ENCODE data around the gene ARHGAP15.

Gene ARHGAP15

GRCh38 chr2:143401861-143402260 is 272.6 kb downstream of the ARHGAP15 start:
- Histone ChIP-seq H3F3A (ENCODE audit: control insufficient read depth, insufficient read depth) (no peaks in the 10 kb centered on the region), H3K79me2 (ENCODE audit: control insufficient read depth, low read length) (no peaks in the 10 kb centered on the region), H3K36me3 (ENCODE audit: control insufficient read depth, low read length) (no peaks in the 10 kb centered on the region), H3K27ac (ENCODE audit: low read depth, low read length) (no peak overlapping the region), H3K4me3 (ENCODE audit: low read length) (no peak overlapping the region), H3K9me3 (ENCODE audit: control insufficient read depth, insufficient read depth, low read length) (no peaks in the 10 kb centered on the region; the same call in 1 of the 2 replicates), H3K27me3 (ENCODE audit: control insufficient read depth, low read length) (no peaks in the 10 kb centered on the region), H3K4me1 (ENCODE audit: control insufficient read depth, low read length) (no peaks in the 10 kb centered on the region), H3K4me2 (ENCODE audit: low read length) (no peak overlapping the region), H4K20me1 (ENCODE audit: control insufficient read depth, insufficient read depth, low read depth, low read length) (no peaks in the 10 kb centered on the region), H3K9me2 (replicated peaks; ENCODE audit: control insufficient read depth, low read length) (no peaks in the 10 kb centered on the region)
- no peak for TF ChIP-seq EZH2phosphoT487 (IDR thresholded peaks at IDR 0.05; ENCODE audit: borderline replicate concordance, low read length)
- no peak for TF ChIP-seq CTCF (IDR thresholded peaks at IDR 0.05; ENCODE audit: low read depth, low read length, poor library complexity, severe bottlenecking)

GRCh38 chr2:143402451-143402850 is 273.2 kb downstream of the ARHGAP15 start:
- H3K4me3 ChIP-seq (ENCODE audit: low read length) = no peak overlapping the region
- H3K9me2 ChIP-seq (replicated peaks; ENCODE audit: control insufficient read depth, low read length) = no peaks in the 10 kb centered on the region
- H3F3A ChIP-seq (ENCODE audit: control insufficient read depth, insufficient read depth) = no peaks in the 10 kb centered on the region
- no peaks in the 10 kb centered on the region for H3K4me1 ChIP-seq (ENCODE audit: control insufficient read depth, low read length)
- TF ChIP-seq EZH2phosphoT487 (IDR thresholded peaks at IDR 0.05; ENCODE audit: borderline replicate concordance, low read length) (no peak), CTCF (IDR thresholded peaks at IDR 0.05; ENCODE audit: low read depth, low read length, poor library complexity, severe bottlenecking) (no peak)
- H3K27me3 ChIP-seq (ENCODE audit: control insufficient read depth, low read length) = no peaks in the 10 kb centered on the region
- no peaks in the 10 kb centered on the region for H3K36me3 ChIP-seq (ENCODE audit: control insufficient read depth, low read length)
- no peaks in the 10 kb centered on the region; the same call in 1 of the 2 replicates for H3K9me3 ChIP-seq (ENCODE audit: control insufficient read depth, insufficient read depth, low read length)
- no peaks in the 10 kb centered on the region for H4K20me1 ChIP-seq (ENCODE audit: control insufficient read depth, insufficient read depth, low read depth, low read length)
- H3K4me2 ChIP-seq (ENCODE audit: low read length) = no peak overlapping the region
- no peak overlapping the region for H3K27ac ChIP-seq (ENCODE audit: low read depth, low read length)
- no peaks in the 10 kb centered on the region for H3K79me2 ChIP-seq (ENCODE audit: control insufficient read depth, low read length)

GRCh38 chr2:143410082-143410897 is 281.1 kb downstream of the ARHGAP15 start:
- TF ChIP-seq EZH2phosphoT487 (IDR thresholded peaks at IDR 0.05; ENCODE audit: borderline replicate concordance, low read length) = no peak
- no peak for TF ChIP-seq CTCF (IDR thresholded peaks at IDR 0.05; ENCODE audit: low read depth, low read length, poor library complexity, severe bottlenecking)

More at GRCh38 chr2:143410082-143410897, 281.1 kb downstream of the ARHGAP15 start:
- no peaks in the 10 kb centered on the region for H3F3A ChIP-seq (ENCODE audit: control insufficient read depth, insufficient read depth)
- H3K27me3 ChIP-seq (ENCODE audit: control insufficient read depth, low read length) = no peaks in the 10 kb centered on the region
- no peak overlapping the region for H3K4me3 ChIP-seq (ENCODE audit: low read length)
- H3K4me1 ChIP-seq (ENCODE audit: control insufficient read depth, low read length) = no peaks in the 10 kb centered on the region
- H3K9me3 ChIP-seq (ENCODE audit: control insufficient read depth, insufficient read depth, low read length) = no peaks in the 10 kb centered on the region; the same call in 1 of the 2 replicates
- H3K9me2 ChIP-seq (replicated peaks; ENCODE audit: control insufficient read depth, low read length) = no peaks in the 10 kb centered on the region; the same call in 1 of the 2 replicates
- no peak overlapping the region for H3K27ac ChIP-seq (ENCODE audit: low read depth, low read length)
- no peaks in the 10 kb centered on the region for H3K79me2 ChIP-seq (ENCODE audit: control insufficient read depth, low read length)
- no peaks in the 10 kb centered on the region for H4K20me1 ChIP-seq (ENCODE audit: control insufficient read depth, insufficient read depth, low read depth, low read length)
- no peaks in the 10 kb centered on the region for H3K36me3 ChIP-seq (ENCODE audit: control insufficient read depth, low read length)
- H3K4me2 ChIP-seq (ENCODE audit: low read length) = no peak overlapping the region
